Retinal pigment epithelial cell (primary cell): Measurements from ENCODE around the gene TMED10.
"Not testable (repeated sequence)": the region's sequence is repeated elsewhere in the genome, so short reads cannot be mapped to it uniquely, and the experiment has no call there.

Experiments
- DNase-seq: peaks from one replicate; pipeline ENCODE4 v3.0.0-alpha.2; 2010; ENCODE audit warnings: low read depth
- H3K4me3 ChIP-seq: 2 replicates; pipeline ENCODE4 v1.5.1; 2011; ENCODE audit warnings: mild to moderate bottlenecking, low read length, control low read depth, moderate library complexity
- CTCF ChIP-seq: conservative IDR thresholded peaks from 2 replicates; pipeline ENCODE4 v1.5.1; 2011; ENCODE audit warnings: low read depth, low read length, control low read depth, inconsistent platforms

TMED10 gene

GRCh38 chr14:75185251-75186040, 9.0 kb upstream of the TMED10 start:
- DNase-seq: no peak
- TF ChIP-seq CTCF: no peak
- no peak overlapping the region for H3K4me3 ChIP-seq

- TF ChIP-seq CTCF: no peak
- H3K4me3 ChIP-seq: no peak overlapping the region
- no peak for DNase-seq
These were observed 8.1 kb upstream of the TMED10 start for GRCh38 chr14:75184492-75184891.

GRCh38 chr14:75184039-75184438, 7.6 kb upstream of the TMED10 start:
- DNase-seq: no peak
- no peak overlapping the region for H3K4me3 ChIP-seq
- no peak for TF ChIP-seq CTCF

- no peak for TF ChIP-seq CTCF
- no peak for DNase-seq
- no peak overlapping the region for H3K4me3 ChIP-seq
These were observed 6.8 kb upstream of the TMED10 start for GRCh38 chr14:75183225-75183624.

GRCh38 chr14:75182821-75183220, 6.4 kb upstream of the TMED10 start:
- no peak for TF ChIP-seq CTCF
- peak; percentile 54 for DNase-seq
- no peak overlapping the region for H3K4me3 ChIP-seq

GRCh38 chr14:75182163-75182562, 5.8 kb upstream of the TMED10 start:
- not testable (repeated sequence) for H3K4me3 ChIP-seq, DNase-seq

- peak; percentile 62 for DNase-seq
- no peak for TF ChIP-seq CTCF
- no peak overlapping the region for H3K4me3 ChIP-seq
These were observed 5.1 kb upstream of the TMED10 start for GRCh38 chr14:75181293-75182062.
